MCF 10A (cell line): ENCODE data around the gene RPGRIP1L. TPM values are rescaled to one million over a fixed set of nuclear protein-coding genes. Genes with fewer than 3 reads are reported as not detected.

Experiments
- BruUV-seq: library from RNA; stranded (reverse); fragments of 400-500 nt; replicated peaks from 2 replicates; lab custom pipeline; 2021; lab: Mats Ljungman, UMichigan
- CTCF ChIA-PET: fragments of 300-600 bp; sonication (Branson Sonifier 250); formaldehyde crosslinking; extraction: SDS; loops from one replicate; lab custom pipeline; 2021; ENCODE audit warnings: antibody characterized with exemption, inconsistent platforms; lab: Yijun Ruan, JAX
- POLR2A ChIA-PET: fragments of 300-600, 350-650 bp; sonication (Branson Sonifier 250); formaldehyde crosslinking; extraction: SDS; loops from one replicate; lab custom pipeline; 2020; ENCODE audit warnings: antibody characterized with exemption, inconsistent platforms; lab: Yijun Ruan, JAX
- DNase-seq: peaks from one replicate; pipeline ENCODE4 v3.0.0-alpha.2; 2018; ENCODE audit not compliant: unreplicated experiment
- H3K27ac Mint-ChIP-seq: one replicate; pipeline ENCODE4 v1.8.0; 2022; ENCODE audit warnings: mild to moderate bottlenecking, low read depth, mixed read lengths; ENCODE audit not compliant: unreplicated experiment
- H3K27me3 Mint-ChIP-seq: one replicate; pipeline ENCODE4 v1.8.0; 2022; ENCODE audit warnings: mixed read lengths; ENCODE audit not compliant: insufficient read depth, unreplicated experiment
- H3K36me3 Mint-ChIP-seq: one replicate; pipeline ENCODE4 v1.8.0; 2022; ENCODE audit warnings: mild to moderate bottlenecking, moderate library complexity, mixed read lengths; ENCODE audit not compliant: insufficient read depth, unreplicated experiment
- H3K4me1 Mint-ChIP-seq: one replicate; pipeline ENCODE4 v1.8.0; 2022; ENCODE audit warnings: mixed read lengths; ENCODE audit not compliant: insufficient read depth, unreplicated experiment
- H3K4me3 Mint-ChIP-seq: one replicate; pipeline ENCODE4 v1.8.0; 2022; ENCODE audit warnings: mild to moderate bottlenecking, moderate library complexity, mixed read lengths; ENCODE audit not compliant: unreplicated experiment
- H3K9me3 Mint-ChIP-seq: one replicate; pipeline ENCODE4 v1.8.0; 2022; ENCODE audit warnings: mixed read lengths; ENCODE audit not compliant: unreplicated experiment
- intact Hi-C: fragments of 100-400 bp; cut with micrococcal nuclease; formaldehyde crosslinking; loops from 2 replicates; pipeline ENCODE4 v1.14.1; 2022
- total RNA-seq: library from RNA; stranded (reverse); gene quantifications from 2 replicates; pipeline ENCODE4 v1.2.3, GENCODE V29; 2022
- TF ChIP-seq, protein P1 (sequence below): fragments of 200-600 bp; IDR thresholded peaks from one replicate; pipeline ENCODE4 v1.8.0; 2022; ENCODE audit warnings: antibody characterized with exemption, mild to moderate bottlenecking; ENCODE audit not compliant: unreplicated experiment

The RPGRIP1L gene
- total RNA-seq, 1 experiment from 2014 or later, result 13.4 TPM

DNA sequence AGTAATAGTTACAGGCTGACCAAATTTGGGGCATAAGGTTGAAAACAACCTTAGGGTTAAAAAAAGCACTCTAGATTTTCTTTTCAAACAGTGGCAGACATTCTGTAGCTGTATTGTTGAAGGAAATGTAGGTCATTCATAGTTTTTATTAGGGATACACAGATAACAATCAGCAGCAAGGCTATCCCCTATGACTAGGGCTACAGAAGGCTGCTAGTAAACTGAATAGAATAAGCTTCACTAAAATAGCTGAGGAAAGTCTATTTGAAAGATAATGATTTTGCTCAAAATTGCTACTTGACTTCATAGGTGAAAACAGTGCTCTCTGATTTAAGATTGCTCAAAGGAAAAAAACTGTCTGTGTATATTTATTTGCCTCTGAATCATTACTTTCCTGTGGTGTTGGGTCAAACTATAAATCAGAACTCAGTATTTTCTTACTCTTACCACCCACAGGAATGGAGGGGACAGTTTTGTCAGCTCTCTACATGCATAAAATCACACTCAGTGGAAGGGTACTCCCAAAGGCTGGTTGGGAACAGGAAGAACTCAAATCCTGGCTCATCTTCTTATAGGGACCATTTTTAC is 24.8 kb downstream of the RPGRIP1L start:
- CTCF ChIA-PET, result interaction anchor here (0.6 kb wide), 1 partner anchor 129 kb away, joined by 3 read pairs; no protein-coding TSS in a partner anchor
- intact Hi-C loops, result no loop called here
- Mint-ChIP-seq H3K9me3 (no peaks in the 10 kb centered on the region), H3K27me3 (no peaks in the 10 kb centered on the region), H3K4me3 (no peak overlapping the region), H3K27ac (no peak overlapping the region), H3K36me3 (peaks cover 29% of the 10 kb centered on the region), H3K4me1 (peaks cover 5% of the 10 kb centered on the region)
- BruUV-seq, result no TSS peak
- TF ChIP-seq, protein P1, sequence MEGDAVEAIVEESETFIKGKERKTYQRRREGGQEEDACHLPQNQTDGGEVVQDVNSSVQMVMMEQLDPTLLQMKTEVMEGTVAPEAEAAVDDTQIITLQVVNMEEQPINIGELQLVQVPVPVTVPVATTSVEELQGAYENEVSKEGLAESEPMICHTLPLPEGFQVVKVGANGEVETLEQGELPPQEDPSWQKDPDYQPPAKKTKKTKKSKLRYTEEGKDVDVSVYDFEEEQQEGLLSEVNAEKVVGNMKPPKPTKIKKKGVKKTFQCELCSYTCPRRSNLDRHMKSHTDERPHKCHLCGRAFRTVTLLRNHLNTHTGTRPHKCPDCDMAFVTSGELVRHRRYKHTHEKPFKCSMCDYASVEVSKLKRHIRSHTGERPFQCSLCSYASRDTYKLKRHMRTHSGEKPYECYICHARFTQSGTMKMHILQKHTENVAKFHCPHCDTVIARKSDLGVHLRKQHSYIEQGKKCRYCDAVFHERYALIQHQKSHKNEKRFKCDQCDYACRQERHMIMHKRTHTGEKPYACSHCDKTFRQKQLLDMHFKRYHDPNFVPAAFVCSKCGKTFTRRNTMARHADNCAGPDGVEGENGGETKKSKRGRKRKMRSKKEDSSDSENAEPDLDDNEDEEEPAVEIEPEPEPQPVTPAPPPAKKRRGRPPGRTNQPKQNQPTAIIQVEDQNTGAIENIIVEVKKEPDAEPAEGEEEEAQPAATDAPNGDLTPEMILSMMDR, result no peak
- no peak for DNase-seq
- POLR2A ChIA-PET, result interaction anchor here (1.0 kb wide), 1 partner anchor 12 kb away, joined by 4 read pairs; no protein-coding TSS in a partner anchor

DNA sequence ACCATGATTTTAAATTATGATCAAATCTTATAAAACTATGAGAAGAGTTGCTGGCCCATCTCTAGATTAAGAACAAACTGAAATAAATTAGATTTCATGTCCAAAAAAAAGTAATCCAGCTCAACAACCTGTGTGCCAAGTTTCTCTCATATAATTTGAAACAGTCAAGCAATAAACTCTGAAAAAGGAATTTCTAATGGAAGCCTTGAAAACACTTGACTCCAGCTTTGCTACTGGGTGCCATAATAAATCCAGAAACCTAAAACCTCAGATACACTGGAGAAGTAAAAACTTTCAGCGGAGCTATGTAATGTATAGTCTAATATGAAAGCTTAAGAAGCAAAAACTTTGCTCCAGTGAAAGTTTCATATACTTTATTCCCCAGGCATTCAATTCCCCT is 25.5 kb downstream of the RPGRIP1L start:
- no TSS peak for BruUV-seq
- Mint-ChIP-seq H3K27ac (no peak overlapping the region), H3K4me1 (peaks cover 5% of the 10 kb centered on the region), H3K36me3 (peaks cover 30% of the 10 kb centered on the region), H3K27me3 (no peaks in the 10 kb centered on the region), H3K9me3 (no peaks in the 10 kb centered on the region), H3K4me3 (no peak overlapping the region)
- ChIA-PET CTCF (interaction anchor here (0.6 kb wide), 1 partner anchor 128 kb away, joined by 3 read pairs; no protein-coding TSS in a partner anchor), POLR2A (interaction anchor here (0.6 to 1.0 kb wide), 3 partner anchors 13 to 213 kb away, joined by 3 to 4 read pairs (median 3); no protein-coding TSS in a partner anchor)
- intact Hi-C loops, result no loop called here
- DNase-seq, result no peak
- TF ChIP-seq, protein P1, result no peak

DNA sequence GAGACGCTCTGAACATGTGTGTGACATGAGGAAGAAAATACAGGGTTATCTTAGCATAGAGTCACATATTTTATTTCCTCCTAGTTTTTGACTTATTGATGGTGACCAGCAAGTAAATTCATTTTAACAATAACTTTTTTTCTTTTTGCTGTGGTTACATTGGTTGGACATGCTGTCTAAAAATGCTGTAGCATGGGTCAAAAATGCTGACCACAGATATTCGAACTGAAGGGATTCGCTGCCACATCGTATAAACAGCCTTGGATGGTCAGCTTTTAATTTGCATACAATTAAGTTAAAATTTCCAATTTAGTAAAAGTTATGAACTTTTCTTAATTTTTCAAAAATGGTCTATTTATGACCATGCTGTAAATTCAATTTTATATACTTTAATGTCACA is 30.5 kb downstream of the RPGRIP1L start:
- BruUV-seq, result no TSS peak
- ChIA-PET CTCF (no interaction called here), POLR2A (interaction anchor here (1.1 kb wide), 1 partner anchor 9 kb away, joined by 4 read pairs; no protein-coding TSS in a partner anchor)
- no peak for DNase-seq
- Mint-ChIP-seq H3K4me3 (no peak overlapping the region), H3K27ac (no peak overlapping the region), H3K9me3 (no peaks in the 10 kb centered on the region), H3K36me3 (peaks cover 16% of the 10 kb centered on the region), H3K27me3 (no peaks in the 10 kb centered on the region), H3K4me1 (no peaks in the 10 kb centered on the region)
- TF ChIP-seq, protein P1, result no peak
- intact Hi-C loops, result no loop called here

DNA sequence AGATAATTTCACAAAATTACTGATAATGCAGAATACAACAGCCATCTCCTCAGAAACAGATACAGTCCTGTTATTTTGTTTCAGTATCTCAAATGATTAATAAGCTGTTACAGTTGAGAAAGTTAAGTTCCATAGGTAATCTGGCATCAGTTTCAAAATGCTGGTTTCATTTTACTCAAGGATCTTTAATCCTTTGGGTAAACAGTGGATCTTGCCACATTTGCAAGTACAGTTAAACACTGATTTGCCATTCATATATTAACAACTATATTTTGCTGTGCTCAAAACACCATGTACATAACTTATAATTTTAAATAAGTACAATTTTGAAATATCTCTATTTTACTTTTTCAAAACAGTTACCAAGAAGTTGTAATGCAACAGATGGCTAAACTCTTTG is 31.2 kb downstream of the RPGRIP1L start:
- Mint-ChIP-seq H3K4me1 (no peaks in the 10 kb centered on the region), H3K9me3 (no peaks in the 10 kb centered on the region), H3K4me3 (no peak overlapping the region), H3K27ac (no peak overlapping the region), H3K36me3 (peaks cover 15% of the 10 kb centered on the region), H3K27me3 (no peaks in the 10 kb centered on the region)
- POLR2A ChIA-PET, result no interaction called here
- intact Hi-C loops, result no loop called here
- CTCF ChIA-PET, result interaction anchor here (2.2 kb wide), 1 partner anchor 123 kb away, joined by 5 read pairs; no protein-coding TSS in a partner anchor
- no TSS peak for BruUV-seq
- DNase-seq, result no peak
- TF ChIP-seq, protein P1, result no peak
